ENCODE data around the gene CDH20. TPM values are rescaled to one million over a fixed set of nuclear protein-coding genes. Genes with fewer than 3 reads are reported as not detected.

CDH20 gene
- polyA plus RNA-seq, 1 donor (not counting 4 experiments of a cell fraction or from before 2014, with no cell fraction given), result not detected

GRCh38 chr18:61459896-61460648, 126.8 kb downstream of the CDH20 start:
- no peaks in the 10 kb centered on the region for H3K79me2 ChIP-seq (ENCODE audit: control insufficient read depth, insufficient read depth, low read length)
- H3K9me1 ChIP-seq (ENCODE audit: control insufficient read depth, extremely low read depth, insufficient read depth, low read length), result no peaks in the 10 kb centered on the region
- no peak overlapping the region for H2AFZ ChIP-seq (ENCODE audit: control insufficient read depth, low read length)
- H3K9me3 ChIP-seq (ENCODE audit: control insufficient read depth, low read depth, low read length), result no peaks in the 10 kb centered on the region
- no peaks in the 10 kb centered on the region for H3K4me1 ChIP-seq (ENCODE audit: control insufficient read depth, extremely low read depth, insufficient read depth, low read length)
- no peak overlapping the region for H3K27ac ChIP-seq (ENCODE audit: control insufficient read depth, insufficient read depth, low read length)
- DNase-seq (ENCODE audit: low read depth, low spot score), result no peak
- dilution Hi-C loops (cut with MboI; ENCODE audit: extremely low pct_ligation_motif_present, low sequenced_read_pairs), result no loop called here
- no peaks in the 10 kb centered on the region for H3K27me3 ChIP-seq (ENCODE audit: control insufficient read depth, extremely low read depth, insufficient read depth, low read length)
- FAIRE-seq, result no peak
- no peak overlapping the region for H3K4me3 ChIP-seq (ENCODE audit: control insufficient read depth in 2 of 3, extremely low read depth in 1 of 3, insufficient read depth in 2 of 3, low read depth in 1 of 3, low read length in 3 of 3)
- H3K4me2 ChIP-seq (ENCODE audit: control insufficient read depth, extremely low read depth, insufficient read depth, low read depth, low read length), result no peak overlapping the region
- H4K20me1 ChIP-seq (ENCODE audit: control insufficient read depth, extremely low read depth, insufficient read depth, low read length), result no peaks in the 10 kb centered on the region
- H3K9ac ChIP-seq (ENCODE audit: control insufficient read depth, extremely low read depth, insufficient read depth, low read length), result no peak overlapping the region
- no peaks in the 10 kb centered on the region for H3K36me3 ChIP-seq (ENCODE audit: control insufficient read depth in 2 of 2, extremely low read depth in 1 of 2, insufficient read depth in 2 of 2, low read length in 2 of 2)
- TF ChIP-seq EZH2 (IDR thresholded peaks at IDR 0.05; ENCODE audit: low read length) (no peak), CTCF (optimal IDR thresholded peaks at IDR 0.05 in 1 of 3, IDR thresholded peaks at IDR 0.05 in 1 of 3, conservative IDR thresholded peaks at IDR 0.05 in 1 of 3; ENCODE audit: extremely low read depth in 1 of 3, insufficient read depth in 2 of 3, low read length in 3 of 3) (no peak)

DNA sequence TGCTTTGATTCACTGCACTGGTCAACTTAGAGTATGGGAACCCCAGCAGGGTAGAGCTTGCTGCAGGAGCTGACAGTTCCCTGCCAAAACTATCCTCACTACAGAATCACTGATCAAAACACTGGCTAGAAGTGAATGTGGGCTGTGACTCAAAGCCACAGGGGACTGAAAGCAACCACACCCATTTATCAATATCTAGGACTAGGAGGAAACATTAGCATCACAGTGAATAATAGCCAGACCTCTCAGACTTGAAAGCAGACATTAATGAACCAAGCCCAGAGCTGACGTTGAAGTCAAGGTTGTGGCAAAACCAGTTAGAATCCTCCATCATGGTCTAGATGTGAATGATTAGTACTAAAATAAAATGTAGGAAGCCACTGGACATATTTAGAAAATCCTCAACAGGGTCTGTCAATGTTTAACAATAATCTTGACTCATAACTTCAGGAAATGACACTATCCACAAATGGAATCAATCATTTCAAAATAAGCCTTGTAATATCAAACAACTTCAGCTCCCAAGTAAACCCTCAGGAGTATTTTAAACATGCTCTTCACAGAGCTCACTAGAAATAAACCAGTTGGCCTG, 131.4 kb downstream of the CDH20 start:
- FAIRE-seq (no peak), DNase-seq (ENCODE audit: low read depth, low spot score) (no peak)
- no peak overlapping the region for H3K27ac ChIP-seq (ENCODE audit: control insufficient read depth, insufficient read depth, low read length)
- no peak overlapping the region for H3K4me2 ChIP-seq (ENCODE audit: control insufficient read depth, extremely low read depth, insufficient read depth, low read depth, low read length)
- H3K9ac ChIP-seq (ENCODE audit: control insufficient read depth, extremely low read depth, insufficient read depth, low read length), result no peak overlapping the region
- dilution Hi-C loops (cut with MboI; ENCODE audit: extremely low pct_ligation_motif_present, low sequenced_read_pairs), result no loop called here
- no peaks in the 10 kb centered on the region for H3K9me3 ChIP-seq (ENCODE audit: control insufficient read depth, low read depth, low read length)
- no peak overlapping the region for H2AFZ ChIP-seq (ENCODE audit: control insufficient read depth, low read length)
- no peaks in the 10 kb centered on the region for H3K4me1 ChIP-seq (ENCODE audit: control insufficient read depth, extremely low read depth, insufficient read depth, low read length)
- H3K9me1 ChIP-seq (ENCODE audit: control insufficient read depth, extremely low read depth, insufficient read depth, low read length), result no peaks in the 10 kb centered on the region
- TF ChIP-seq EZH2 (IDR thresholded peaks at IDR 0.05; ENCODE audit: low read length) (no peak), CTCF (optimal IDR thresholded peaks at IDR 0.05 in 1 of 3, IDR thresholded peaks at IDR 0.05 in 1 of 3, conservative IDR thresholded peaks at IDR 0.05 in 1 of 3; ENCODE audit: extremely low read depth in 1 of 3, insufficient read depth in 2 of 3, low read length in 3 of 3) (no peak)
- no peak overlapping the region for H3K4me3 ChIP-seq (ENCODE audit: control insufficient read depth in 2 of 3, extremely low read depth in 1 of 3, insufficient read depth in 2 of 3, low read depth in 1 of 3, low read length in 3 of 3)
- no peaks in the 10 kb centered on the region for H4K20me1 ChIP-seq (ENCODE audit: control insufficient read depth, extremely low read depth, insufficient read depth, low read length)
- H3K79me2 ChIP-seq (ENCODE audit: control insufficient read depth, insufficient read depth, low read length), result no peaks in the 10 kb centered on the region
- H3K27me3 ChIP-seq (ENCODE audit: control insufficient read depth, extremely low read depth, insufficient read depth, low read length), result no peaks in the 10 kb centered on the region
- H3K36me3 ChIP-seq (ENCODE audit: control insufficient read depth in 2 of 2, extremely low read depth in 1 of 2, insufficient read depth in 2 of 2, low read length in 2 of 2), result no peaks in the 10 kb centered on the region
